ENCODE results near the gene NELFA. TPM values are rescaled to one million over a fixed set of nuclear protein-coding genes. Genes with fewer than 3 reads are reported as not detected.
"Not testable (repeated sequence)": the region's sequence is repeated elsewhere in the genome, so short reads cannot be mapped to it uniquely, and the experiment has no call there.

NELFA gene
- polyA plus RNA-seq, 1 donor (not counting 4 experiments of a cell fraction or from before 2014, with no cell fraction given): 9.9 TPM

DNA sequence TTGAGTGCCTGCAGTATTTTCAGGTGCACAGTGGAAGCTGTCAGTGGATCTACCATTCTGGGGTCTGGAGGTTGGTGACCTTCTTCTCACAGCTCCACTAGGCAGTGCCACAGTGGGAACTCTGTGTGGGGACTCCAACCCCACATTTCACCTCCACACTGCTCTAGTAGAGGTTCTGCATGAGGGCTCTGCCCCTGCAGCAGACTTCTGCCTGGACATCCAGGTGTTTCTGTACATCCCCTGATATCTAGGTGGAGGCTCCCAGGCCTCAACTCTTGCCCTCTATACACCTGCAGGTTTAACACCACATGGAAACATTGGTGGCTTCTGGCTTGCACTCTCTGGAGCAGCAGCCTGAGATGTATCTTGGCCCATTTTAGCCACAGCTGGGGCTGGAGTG, 17.0 kb upstream of the NELFA start:
- no peak for TF ChIP-seq EZH2 (IDR thresholded peaks at IDR 0.05; ENCODE audit: low read length)
- TF ChIP-seq, protein P1, sequence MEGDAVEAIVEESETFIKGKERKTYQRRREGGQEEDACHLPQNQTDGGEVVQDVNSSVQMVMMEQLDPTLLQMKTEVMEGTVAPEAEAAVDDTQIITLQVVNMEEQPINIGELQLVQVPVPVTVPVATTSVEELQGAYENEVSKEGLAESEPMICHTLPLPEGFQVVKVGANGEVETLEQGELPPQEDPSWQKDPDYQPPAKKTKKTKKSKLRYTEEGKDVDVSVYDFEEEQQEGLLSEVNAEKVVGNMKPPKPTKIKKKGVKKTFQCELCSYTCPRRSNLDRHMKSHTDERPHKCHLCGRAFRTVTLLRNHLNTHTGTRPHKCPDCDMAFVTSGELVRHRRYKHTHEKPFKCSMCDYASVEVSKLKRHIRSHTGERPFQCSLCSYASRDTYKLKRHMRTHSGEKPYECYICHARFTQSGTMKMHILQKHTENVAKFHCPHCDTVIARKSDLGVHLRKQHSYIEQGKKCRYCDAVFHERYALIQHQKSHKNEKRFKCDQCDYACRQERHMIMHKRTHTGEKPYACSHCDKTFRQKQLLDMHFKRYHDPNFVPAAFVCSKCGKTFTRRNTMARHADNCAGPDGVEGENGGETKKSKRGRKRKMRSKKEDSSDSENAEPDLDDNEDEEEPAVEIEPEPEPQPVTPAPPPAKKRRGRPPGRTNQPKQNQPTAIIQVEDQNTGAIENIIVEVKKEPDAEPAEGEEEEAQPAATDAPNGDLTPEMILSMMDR (optimal IDR thresholded peaks at IDR 0.05 in 1 of 3, IDR thresholded peaks at IDR 0.05 in 1 of 3, conservative IDR thresholded peaks at IDR 0.05 in 1 of 3; ENCODE audit: extremely low read depth in 1 of 3, insufficient read depth in 2 of 3, low read length in 3 of 3): no peak
- H3K36me3 ChIP-seq (ENCODE audit: control insufficient read depth in 2 of 2, extremely low read depth in 1 of 2, insufficient read depth in 2 of 2, low read length in 2 of 2): no peaks in the 10 kb centered on the region
- FAIRE-seq (no peak), DNase-seq (ENCODE audit: low read depth, low spot score) (no peak)
- no peak overlapping the region for H3K27ac ChIP-seq (ENCODE audit: control insufficient read depth, insufficient read depth, low read length)
- H3K4me2 ChIP-seq (ENCODE audit: control insufficient read depth, extremely low read depth, insufficient read depth, low read depth, low read length): no peak overlapping the region
- no peak overlapping the region for H3K4me3 ChIP-seq (ENCODE audit: control insufficient read depth in 2 of 3, extremely low read depth in 1 of 3, insufficient read depth in 2 of 3, low read depth in 1 of 3, low read length in 3 of 3)
- dilution Hi-C loops (cut with MboI; ENCODE audit: extremely low pct_ligation_motif_present, low sequenced_read_pairs): no loop called here
- no peak overlapping the region for H3K9ac ChIP-seq (ENCODE audit: control insufficient read depth, extremely low read depth, insufficient read depth, low read length)
- H2AFZ ChIP-seq (ENCODE audit: control insufficient read depth, low read length): no peak overlapping the region
- H4K20me1 ChIP-seq (ENCODE audit: control insufficient read depth, extremely low read depth, insufficient read depth, low read length): no peaks in the 10 kb centered on the region
- no peaks in the 10 kb centered on the region for H3K79me2 ChIP-seq (ENCODE audit: control insufficient read depth, insufficient read depth, low read length)
- no peaks in the 10 kb centered on the region for H3K9me3 ChIP-seq (ENCODE audit: control insufficient read depth, low read depth, low read length)
- no peaks in the 10 kb centered on the region for H3K9me1 ChIP-seq (ENCODE audit: control insufficient read depth, extremely low read depth, insufficient read depth, low read length)
- no peaks in the 10 kb centered on the region for H3K4me1 ChIP-seq (ENCODE audit: control insufficient read depth, extremely low read depth, insufficient read depth, low read length)
- H3K27me3 ChIP-seq (ENCODE audit: control insufficient read depth, extremely low read depth, insufficient read depth, low read length): peaks cover 19% of the 10 kb centered on the region

DNA sequence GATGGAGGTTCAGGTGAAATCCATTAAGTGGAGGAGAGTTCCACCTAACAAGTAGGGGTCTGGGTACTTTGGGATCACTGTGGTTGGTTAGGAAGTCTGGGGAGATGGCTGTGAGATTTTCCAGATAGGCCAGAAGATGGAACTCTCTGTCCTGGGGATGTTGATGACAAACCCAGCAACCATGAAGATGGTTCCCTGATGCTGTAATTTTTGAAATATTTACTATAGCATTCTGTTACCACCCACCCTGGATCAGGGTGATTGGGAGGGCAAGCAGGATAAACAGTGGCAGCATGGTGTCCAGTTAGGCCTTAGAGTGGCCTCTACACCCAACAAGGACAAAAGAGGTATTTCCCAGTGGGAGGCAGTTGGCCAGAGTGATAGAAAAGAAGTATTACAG, 15.9 kb upstream of the NELFA start:
- TF ChIP-seq, protein P1 (optimal IDR thresholded peaks at IDR 0.05 in 1 of 3, IDR thresholded peaks at IDR 0.05 in 1 of 3, conservative IDR thresholded peaks at IDR 0.05 in 1 of 3; ENCODE audit: extremely low read depth in 1 of 3, insufficient read depth in 2 of 3, low read length in 3 of 3): no peak
- no peak for TF ChIP-seq EZH2 (IDR thresholded peaks at IDR 0.05; ENCODE audit: low read length)
- Histone ChIP-seq H3K27me3 (ENCODE audit: control insufficient read depth, extremely low read depth, insufficient read depth, low read length) (peaks cover 19% of the 10 kb centered on the region), H4K20me1 (ENCODE audit: control insufficient read depth, extremely low read depth, insufficient read depth, low read length) (no peaks in the 10 kb centered on the region), H3K9ac (ENCODE audit: control insufficient read depth, extremely low read depth, insufficient read depth, low read length) (no peak overlapping the region), H3K79me2 (ENCODE audit: control insufficient read depth, insufficient read depth, low read length) (no peaks in the 10 kb centered on the region), H3K36me3 (ENCODE audit: control insufficient read depth in 2 of 2, extremely low read depth in 1 of 2, insufficient read depth in 2 of 2, low read length in 2 of 2) (no peaks in the 10 kb centered on the region), H3K4me1 (ENCODE audit: control insufficient read depth, extremely low read depth, insufficient read depth, low read length) (no peaks in the 10 kb centered on the region), H3K9me1 (ENCODE audit: control insufficient read depth, extremely low read depth, insufficient read depth, low read length) (no peaks in the 10 kb centered on the region), H2AFZ (ENCODE audit: control insufficient read depth, low read length) (no peak overlapping the region), H3K9me3 (ENCODE audit: control insufficient read depth, low read depth, low read length) (no peaks in the 10 kb centered on the region), H3K4me3 (ENCODE audit: control insufficient read depth in 2 of 3, extremely low read depth in 1 of 3, insufficient read depth in 2 of 3, low read depth in 1 of 3, low read length in 3 of 3) (no peak overlapping the region), H3K4me2 (ENCODE audit: control insufficient read depth, extremely low read depth, insufficient read depth, low read depth, low read length) (no peak overlapping the region), H3K27ac (ENCODE audit: control insufficient read depth, insufficient read depth, low read length) (no peak overlapping the region)
- dilution Hi-C loops (cut with MboI; ENCODE audit: extremely low pct_ligation_motif_present, low sequenced_read_pairs): no loop called here
- FAIRE-seq: no peak
- no peak for DNase-seq (ENCODE audit: low read depth, low spot score)

DNA sequence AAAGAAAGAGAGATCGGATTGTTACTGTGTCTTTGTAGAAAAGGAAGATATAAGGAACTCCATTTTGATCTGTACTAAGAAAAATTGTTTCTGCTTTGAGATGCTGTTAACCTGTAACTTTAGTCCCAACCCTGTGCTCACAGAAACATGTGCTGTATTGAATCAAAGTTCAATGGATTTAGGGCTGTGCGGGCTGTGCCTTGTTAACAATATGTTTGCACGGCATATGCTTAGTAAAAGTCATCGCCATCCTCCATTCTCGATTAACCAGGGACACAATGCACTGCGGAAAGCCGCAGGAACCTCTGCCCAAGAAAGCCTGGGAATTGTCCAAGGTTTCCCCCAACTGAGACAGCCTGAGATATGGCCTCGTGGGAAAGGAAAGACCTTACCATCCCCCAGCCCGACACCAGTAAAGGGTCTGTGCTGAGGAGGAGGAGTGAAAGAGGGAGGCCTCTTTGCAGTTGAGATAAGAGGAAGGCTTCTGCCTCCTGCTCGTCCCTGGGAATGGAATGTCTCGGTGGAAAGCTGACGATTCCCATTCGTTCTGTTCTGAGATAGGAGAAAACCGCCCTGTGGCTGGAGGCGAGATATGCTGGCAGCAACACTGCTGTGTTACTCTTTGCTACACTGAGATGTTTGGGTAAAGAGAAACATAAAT, 12.7 kb upstream of the NELFA start:
- H3K27ac ChIP-seq (ENCODE audit: control insufficient read depth, insufficient read depth, low read length); H3K36me3 ChIP-seq (ENCODE audit: control insufficient read depth in 2 of 2, extremely low read depth in 1 of 2, insufficient read depth in 2 of 2, low read length in 2 of 2); FAIRE-seq; H3K9me1 ChIP-seq (ENCODE audit: control insufficient read depth, extremely low read depth, insufficient read depth, low read length); H3K4me3 ChIP-seq (ENCODE audit: control insufficient read depth in 2 of 3, extremely low read depth in 1 of 3, insufficient read depth in 2 of 3, low read depth in 1 of 3, low read length in 3 of 3); dilution Hi-C loops (cut with MboI; ENCODE audit: extremely low pct_ligation_motif_present, low sequenced_read_pairs); H3K79me2 ChIP-seq (ENCODE audit: control insufficient read depth, insufficient read depth, low read length); H4K20me1 ChIP-seq (ENCODE audit: control insufficient read depth, extremely low read depth, insufficient read depth, low read length); DNase-seq (ENCODE audit: low read depth, low spot score); H3K4me1 ChIP-seq (ENCODE audit: control insufficient read depth, extremely low read depth, insufficient read depth, low read length); H3K4me2 ChIP-seq (ENCODE audit: control insufficient read depth, extremely low read depth, insufficient read depth, low read depth, low read length); H3K9me3 ChIP-seq (ENCODE audit: control insufficient read depth, low read depth, low read length); H3K9ac ChIP-seq (ENCODE audit: control insufficient read depth, extremely low read depth, insufficient read depth, low read length); H2AFZ ChIP-seq (ENCODE audit: control insufficient read depth, low read length): not testable (repeated sequence)
- H3K27me3 ChIP-seq (ENCODE audit: control insufficient read depth, extremely low read depth, insufficient read depth, low read length): peaks cover 19% of the 10 kb centered on the region

All from keratinocyte (primary cell).